HS-27A (cell line): Measurements from ENCODE around the gene PRPSAP1.
"Not testable (repeated sequence)": the region's sequence is repeated elsewhere in the genome, so short reads cannot be mapped to it uniquely, and the experiment has no call there.

Experiments
- DNase-seq: peaks from one replicate; pipeline ENCODE4 v3.0.0-alpha.2; 2012; ENCODE audit warnings: low read depth, missing footprints

The PRPSAP1 gene

DNA sequence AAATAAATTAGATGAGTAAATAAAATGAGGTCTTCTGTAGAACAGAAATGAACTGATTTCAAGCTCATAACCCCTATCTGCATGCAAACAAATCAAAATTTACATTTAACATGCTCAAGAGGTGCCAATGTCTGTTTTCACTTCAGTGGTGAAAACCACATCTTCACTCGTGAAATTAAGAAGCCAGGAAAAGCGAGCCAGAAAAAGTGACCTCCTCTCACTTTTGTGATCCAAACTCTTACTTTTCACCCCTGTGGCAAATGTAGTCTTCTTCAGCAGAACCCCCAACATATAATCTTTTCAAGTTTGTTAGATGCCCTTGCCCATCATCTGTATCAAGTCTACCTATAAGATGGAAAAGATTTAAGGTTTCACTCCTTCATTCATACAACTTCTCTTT is 36.2 kb downstream of the PRPSAP1 start:
- no peak for DNase-seq

DNA sequence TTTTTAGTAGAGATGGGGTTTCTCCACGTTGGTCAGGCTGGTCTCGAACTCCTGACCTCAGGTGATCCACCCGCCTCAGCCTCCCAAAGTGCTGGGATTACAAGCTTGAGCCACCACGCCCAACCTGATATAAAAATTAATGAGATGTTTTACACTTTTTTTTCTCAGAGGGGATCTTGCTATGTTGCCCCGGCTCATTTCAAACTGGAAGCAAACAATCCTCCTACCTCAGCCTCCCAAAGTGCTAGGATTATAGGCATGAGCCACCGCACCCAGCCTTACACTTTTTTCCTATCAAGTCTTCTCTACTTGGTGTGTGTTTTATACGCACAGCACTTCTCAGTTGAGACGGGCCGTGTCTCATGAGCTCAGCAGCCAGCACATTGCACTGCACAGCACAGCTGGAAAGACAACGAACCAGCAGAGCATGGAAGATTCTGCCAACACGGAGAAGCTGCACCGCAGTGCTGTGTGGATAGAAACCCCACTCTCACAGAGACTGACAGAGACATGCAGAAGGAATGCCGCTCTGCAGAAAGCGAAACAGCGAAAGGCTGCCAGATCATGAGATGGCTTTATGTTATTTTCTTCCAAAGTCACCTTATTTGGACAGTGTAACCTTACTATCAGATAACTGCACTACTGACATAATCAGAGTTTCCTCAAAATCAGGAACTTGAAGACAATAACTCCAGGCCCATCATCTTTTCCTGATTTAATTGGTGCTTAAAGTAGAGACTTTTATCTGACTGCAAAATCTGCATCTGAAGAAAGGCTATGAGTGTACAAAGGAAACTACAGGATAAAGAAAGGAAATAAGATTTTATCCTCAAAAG is 39.1 kb downstream of the PRPSAP1 start:
- DNase-seq, result no peak

DNA sequence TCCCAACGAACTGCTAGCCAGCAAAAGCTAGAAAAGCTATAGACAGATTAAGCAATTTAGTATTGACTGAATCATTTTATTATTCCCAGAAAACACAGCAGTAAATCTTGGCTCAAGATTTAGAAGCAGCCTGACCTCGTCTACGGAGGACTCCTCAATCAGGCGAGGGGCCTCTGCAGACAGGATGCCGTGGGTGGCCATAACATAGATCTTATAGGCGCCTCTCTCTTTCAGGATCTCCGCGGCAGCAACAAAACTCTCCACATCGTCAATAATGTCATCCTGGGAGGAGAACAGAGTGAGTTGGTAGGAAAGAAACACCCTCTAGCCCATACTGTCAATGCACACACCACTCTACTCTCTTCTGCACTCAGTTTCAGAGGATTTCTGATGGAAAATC is 41.0 kb downstream of the PRPSAP1 start:
- DNase-seq, result no peak

DNA sequence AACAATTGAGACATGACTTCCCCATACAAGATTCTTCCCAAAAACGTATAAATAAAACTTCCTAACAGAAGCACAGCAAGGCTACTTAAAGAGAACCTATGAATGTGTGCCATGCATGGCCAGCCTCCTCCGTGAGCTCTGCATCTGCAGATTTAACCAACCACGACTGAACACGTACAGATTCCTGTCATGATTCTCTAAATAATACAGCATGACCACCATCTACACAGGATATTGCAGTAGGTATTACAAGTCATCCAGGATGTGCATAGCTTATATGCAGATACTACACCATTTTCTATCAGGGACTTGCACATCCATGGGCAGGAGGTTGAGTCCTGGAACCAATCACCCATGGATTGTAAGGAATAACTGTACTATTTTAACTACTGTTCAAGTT is 44.3 kb downstream of the PRPSAP1 start:
- no peak for DNase-seq

DNA sequence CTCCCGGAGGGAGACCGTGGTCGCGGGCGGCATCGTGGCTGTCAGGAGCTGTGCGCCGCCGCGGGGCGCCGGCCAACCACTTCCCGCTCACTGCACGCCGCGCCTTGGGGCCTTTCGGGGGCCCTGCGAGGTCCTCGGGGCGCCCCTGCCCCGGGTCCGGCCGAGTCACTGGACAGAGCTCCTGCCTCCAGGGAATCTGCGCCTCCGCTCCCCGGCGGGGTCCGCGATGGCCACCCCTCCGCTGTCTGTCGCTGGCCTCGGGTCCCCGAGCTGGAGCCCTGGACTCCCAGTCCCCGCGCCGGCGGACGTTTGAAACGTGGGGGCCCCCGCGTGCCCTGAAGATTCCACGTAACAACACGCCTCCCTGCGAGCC is 45.8 kb downstream of the PRPSAP1 start, which contains the start of gene QRICH2:
Gene QRICH2, minus strand, starts transcription at position 311 of the 373 bp plus-strand sequence. Its CDS starts 278 bp downstream, at position 33.
- no peak for DNase-seq

DNA sequence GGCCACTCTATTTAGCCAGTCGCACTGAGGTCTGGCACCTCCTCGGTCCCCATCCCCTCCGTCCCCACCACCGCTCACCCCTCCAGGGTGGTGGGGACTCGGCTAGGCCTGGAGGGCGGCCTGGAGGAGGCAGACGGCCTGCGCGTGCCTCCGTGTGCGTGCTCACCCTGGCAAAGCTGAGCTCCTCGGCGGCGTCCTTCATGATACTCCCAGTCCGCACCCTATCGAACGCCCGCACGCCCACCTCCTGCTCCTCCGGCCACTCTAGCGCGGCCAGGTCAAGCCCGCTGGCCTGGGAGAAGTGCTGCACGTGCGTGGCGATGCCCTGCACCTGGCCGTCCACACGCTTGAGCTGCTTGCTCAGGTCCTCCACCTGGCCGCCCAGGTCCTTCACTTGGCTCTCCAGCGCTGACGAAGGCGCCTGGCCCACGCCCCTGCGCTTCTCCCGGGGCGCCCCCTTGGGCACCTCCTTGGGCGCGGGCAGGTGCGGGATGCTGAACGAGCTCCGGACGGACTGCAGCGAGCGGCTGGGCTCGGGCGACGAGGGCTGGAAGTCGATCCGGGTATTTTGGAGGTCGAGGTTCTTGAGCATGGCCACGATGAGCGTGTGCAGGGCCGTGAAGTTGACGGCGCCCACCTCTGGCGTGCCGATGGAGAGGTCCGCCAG is 46.3 kb downstream of the PRPSAP1 start:
- no peak for DNase-seq

DNA sequence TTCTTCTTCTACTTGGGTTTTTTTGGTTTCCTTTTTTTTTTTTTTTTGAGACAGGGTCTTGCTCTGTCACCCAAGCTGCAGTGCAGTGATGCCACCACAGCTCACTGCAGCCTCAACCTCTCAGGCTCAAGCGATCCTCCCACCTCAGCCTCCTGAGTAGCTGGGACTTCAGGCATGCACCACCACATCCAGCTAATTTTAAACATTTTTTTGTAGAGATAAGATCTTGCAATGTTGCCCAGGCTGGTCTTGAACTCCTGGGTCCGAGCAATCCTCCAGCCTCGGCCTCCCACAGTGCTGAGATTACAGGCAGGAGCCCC is 48.6 kb downstream of the PRPSAP1 start:
- DNase-seq, result not testable (repeated sequence)

DNA sequence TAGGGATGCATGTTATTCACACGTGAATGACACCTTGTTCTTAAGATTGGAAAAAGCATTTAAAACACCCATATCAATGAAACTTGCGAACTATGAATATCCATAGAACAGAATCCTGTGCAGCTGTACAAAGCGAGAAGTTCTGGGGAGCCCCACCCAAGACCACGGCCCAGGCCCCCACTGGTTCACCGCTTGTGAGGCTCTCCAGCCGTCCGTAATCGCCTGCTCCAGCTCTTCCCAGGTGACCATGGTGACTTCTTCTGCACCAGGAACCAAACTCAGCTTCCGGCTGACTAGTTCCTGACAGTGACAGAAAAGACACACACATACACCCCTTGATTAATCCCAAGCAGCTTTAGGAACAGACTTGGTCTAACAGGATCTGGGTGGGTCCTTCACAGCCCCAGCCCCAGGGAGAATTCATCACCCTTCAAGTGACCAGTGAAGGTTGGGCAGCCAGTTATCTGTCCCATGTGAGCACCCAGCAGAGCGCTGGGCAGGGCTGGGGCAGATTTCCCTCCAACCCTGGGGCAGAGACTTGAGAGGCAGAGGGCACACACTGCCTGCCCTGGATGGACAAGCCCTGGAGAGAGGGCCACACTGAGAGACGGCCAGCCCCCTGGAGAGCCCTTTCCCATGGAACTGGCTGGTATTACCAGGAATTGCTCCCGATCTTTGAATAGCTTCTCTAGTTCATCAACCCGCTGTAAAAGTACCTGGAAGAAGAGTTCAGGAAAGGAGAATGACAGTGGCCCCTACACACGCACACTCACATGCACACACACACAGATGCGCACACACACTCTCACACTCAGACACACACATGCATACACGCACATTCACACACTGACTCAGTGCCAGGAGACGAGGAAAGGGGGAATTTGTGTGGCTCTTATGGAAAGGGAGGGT is 49.2 kb downstream of the PRPSAP1 start:
- DNase-seq, result no peak

DNA sequence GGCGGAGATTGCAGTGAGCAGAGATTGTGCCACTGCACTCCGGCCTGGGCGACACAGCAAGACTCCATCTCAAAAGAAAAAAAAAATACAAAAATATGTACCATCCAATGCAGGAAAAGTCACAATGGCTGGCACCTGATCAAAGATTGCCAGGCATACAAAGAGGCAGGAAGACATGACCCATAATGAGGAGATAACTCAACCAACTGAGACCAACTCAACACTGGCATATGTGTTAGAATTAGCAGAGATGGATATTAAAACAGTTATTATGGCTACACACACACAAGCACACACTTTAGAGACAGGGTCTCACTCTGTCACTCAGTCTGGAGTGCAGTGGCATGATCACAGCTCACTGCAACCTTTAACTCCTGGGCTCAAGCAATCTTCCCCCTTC is 56.3 kb downstream of the PRPSAP1 start:
- no peak for DNase-seq

DNA sequence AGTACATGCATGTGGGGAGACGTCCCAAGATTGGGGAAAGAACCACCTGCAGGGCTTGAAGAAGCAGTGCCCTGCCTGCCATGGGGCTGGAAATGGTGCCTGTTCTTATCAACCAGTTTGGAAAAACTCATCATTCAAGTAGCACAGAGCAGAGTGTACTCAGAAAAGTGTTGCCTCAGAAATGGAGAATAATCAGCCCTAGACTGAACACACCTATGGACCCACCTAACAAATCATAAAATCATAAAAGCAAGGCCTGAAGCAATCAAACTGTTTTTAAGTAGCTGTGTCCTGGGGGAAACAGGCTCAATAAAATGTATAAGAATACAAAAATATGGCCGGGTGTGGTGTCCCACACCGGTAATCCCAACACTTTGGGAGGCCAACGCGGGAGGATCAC is 56.8 kb downstream of the PRPSAP1 start:
- DNase-seq, result no peak

DNA sequence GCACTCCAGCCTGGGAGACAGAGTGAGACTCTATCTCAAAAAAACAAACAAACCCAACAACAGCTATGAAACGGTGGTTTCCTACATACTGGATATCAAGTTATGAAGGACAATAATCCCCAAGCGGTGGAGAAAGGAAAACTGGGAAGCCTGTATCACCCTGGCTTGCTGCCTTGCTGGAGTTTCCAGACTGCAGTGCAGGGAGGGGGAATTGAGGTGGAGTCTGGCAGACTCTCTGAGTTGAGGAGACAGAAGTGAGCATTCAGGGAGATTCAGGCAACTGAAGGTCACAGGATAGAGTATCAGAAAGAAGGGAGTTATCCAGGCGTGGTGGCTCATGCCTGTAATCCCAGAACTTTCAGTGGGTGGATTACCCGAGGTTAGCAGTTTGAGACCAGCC is 57.5 kb downstream of the PRPSAP1 start:
- DNase-seq, result no peak

DNA sequence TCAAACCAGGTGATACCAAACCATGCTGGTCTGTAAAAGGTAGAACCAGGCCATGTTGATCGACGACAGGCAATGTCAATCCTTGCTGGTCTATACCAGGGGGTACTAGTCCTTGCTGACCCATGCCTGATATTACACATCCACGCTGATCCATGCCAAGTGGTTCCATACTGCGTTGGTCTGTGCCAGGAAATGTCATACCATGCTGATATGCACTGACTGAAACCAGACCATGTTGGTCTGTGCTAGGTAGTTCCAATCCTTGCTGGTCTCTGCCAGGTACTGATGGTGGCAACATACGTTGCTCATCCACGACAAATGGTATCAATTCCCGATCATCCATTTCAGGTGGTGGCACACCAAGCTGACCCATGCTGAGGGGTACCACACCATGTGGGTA is 60.6 kb downstream of the PRPSAP1 start:
- DNase-seq, result no peak

DNA sequence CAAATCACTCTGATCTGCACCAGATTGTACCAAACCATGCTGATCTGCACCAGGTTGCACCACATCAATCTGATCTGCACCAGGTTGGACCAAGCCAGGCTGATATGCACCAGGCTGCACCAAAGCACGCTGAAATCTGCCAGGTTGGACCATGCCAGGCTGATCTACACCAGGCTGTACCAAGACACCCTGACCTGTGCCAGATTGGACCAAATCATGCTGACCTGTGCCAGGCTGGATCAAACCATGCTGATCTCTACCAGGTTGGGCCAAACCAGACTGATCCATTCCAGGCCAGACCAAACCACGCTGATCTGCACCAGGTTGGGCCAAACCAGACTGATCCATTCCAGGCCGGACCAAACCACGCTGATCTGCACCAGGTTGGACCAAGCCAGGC is 61.1 kb downstream of the PRPSAP1 start:
- no peak for DNase-seq

DNA sequence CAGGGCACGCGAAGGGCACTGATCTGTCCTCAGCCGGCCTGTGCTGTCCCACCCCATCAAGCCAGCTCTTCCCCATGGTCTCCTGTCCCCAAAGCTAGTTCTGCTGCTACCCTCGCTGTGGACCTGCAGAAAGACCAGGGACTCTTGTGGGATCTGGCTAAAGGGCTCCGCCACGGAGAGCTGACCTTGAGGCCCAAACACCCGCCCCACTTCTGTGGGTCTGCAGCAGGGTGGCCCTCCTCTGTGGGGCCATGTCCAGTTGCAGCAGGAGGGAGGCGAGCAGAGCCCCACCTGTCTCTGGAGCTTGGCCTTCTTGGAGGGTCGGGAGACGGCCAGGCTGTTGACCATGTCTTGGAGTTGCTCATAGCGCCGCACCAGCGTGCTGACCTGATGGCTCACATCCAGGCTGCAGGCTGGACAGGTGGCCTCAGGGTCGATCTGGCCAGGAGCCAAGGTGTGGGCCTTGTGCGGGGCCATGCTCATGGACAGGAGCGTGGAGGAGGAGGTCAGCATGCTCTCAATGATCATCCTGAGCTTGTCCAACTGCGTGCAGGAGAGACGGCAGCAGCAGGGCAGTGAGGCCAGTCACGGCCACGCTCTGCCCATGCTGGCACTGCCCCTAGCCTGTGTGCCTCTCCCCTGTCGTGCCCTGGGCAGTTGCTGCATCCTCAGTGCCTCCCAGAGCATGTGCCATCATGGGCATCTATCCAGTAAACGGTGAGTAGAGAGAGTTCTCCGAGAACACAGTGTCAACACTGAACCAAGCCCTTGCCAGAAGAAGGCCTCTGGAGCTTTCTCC is 71.9 kb downstream of the PRPSAP1 start:
- DNase-seq, result no peak

DNA sequence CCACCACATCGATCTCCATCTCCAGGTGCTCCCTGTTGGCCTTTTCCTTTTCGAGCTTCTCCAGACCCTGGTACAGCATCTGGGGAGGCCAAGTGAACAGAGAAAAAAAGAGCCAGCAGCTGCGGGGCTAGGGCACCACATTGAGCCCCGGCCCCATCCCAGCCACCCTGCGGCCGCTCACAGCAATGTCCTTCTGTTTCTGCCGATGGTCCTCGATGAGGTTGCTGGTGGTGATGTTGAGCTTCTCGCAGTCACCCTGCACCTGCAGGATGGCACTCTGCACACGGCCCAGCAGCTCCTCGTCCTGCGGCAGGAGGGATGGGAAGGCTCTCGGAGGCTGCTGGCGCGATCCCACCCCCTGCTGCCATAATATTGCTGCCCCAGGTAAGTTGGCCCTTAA is 73.1 kb downstream of the PRPSAP1 start:
- no peak for DNase-seq

DNA sequence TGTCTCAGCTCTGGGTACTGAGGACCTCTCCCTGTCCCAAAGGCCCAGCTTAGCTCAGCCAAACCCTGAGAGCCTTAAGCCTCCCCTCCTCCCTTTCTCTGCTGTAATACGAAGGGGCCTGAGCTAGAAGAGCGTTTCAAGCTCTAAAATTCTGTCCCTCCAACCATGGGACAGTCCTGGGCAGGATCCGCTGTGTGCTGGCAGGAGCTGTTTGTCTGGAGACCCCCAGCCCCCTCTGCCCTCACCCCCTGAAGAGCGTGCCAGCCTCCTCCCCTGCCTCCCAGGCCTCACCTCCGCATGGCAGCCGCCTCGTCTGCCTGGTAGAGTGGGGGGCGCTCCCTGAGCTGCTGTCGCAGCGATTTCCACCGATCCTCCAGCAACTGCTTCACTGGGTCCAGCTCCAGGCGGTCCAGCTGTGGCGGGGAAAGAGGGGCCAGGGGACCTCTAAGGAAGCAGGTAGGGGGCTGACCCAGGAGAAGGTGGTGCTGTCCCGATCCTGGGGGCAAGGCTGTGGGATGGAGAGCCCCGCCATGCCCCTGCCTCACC is 73.9 kb downstream of the PRPSAP1 start:
- DNase-seq, result no peak

DNA sequence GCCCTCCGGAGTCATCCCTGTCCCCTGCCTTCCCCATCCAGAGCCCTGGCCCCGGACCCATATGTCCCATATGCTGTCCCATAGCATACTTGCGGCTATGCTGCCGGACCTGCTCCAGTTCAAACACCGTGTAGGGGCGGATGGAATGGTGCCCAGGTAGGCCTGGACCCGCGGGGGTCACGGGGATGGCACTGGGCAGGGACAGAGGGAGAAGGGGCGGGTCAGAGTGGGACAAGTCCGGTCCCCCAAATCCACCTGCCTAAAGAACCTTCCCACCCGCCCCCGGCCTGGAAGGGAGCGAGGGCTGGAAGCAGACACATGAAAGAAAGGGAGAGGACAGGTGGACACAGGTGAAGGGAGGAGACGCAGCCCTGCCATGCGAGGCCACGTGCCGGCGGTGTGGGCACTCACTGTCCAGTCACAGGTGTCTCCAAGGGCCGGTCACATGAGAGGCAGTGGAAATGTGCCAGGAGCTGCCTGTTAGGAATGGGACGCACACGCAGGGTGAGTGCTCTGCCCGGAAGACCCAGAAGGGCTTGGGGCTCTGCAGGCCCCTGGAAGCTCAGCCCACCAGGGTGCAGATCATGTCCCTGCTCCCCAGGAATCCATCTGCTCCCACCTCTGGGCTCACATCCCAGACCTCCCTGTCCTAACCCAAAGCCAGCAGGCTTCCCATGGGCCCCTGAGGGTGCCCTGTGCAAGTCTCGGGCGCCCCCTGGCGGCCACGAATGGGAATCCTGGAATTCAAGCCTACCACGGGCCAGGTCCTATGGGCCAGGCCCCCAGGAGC is 74.6 kb downstream of the PRPSAP1 start:
- DNase-seq, result peak; percentile 23

DNA sequence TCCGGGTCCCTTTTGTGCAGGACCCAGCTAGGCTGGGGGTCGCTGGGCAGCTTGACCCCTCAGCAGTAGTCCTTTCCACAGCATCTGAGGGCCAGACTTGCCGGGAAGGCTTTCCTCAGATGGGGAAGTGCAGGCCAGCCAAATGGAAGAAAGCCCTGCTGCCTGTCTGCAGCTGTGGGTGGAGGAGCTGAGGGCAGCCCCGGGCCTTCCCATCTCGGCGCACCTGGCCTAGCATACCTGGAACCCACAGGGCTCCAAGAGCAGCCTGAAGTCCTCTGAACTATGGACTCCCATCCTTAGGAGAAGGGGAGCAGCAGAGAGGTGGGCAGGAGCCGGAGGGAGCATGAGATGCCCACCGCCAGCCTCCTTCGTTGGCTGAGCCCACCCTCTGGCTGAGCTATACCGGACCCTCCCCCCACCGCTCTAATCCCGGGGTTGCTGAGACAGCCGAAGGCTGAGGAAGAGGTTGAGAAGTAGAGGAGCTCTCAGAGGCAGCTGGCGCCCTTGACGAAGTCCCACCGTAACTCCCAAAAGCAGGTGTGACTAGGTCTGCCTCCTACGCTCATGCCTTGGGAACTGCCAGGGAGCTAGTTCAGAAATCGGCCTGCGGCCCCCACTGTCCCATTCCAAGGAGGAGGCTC is 75.3 kb downstream of the PRPSAP1 start:
- DNase-seq, result no peak

DNA sequence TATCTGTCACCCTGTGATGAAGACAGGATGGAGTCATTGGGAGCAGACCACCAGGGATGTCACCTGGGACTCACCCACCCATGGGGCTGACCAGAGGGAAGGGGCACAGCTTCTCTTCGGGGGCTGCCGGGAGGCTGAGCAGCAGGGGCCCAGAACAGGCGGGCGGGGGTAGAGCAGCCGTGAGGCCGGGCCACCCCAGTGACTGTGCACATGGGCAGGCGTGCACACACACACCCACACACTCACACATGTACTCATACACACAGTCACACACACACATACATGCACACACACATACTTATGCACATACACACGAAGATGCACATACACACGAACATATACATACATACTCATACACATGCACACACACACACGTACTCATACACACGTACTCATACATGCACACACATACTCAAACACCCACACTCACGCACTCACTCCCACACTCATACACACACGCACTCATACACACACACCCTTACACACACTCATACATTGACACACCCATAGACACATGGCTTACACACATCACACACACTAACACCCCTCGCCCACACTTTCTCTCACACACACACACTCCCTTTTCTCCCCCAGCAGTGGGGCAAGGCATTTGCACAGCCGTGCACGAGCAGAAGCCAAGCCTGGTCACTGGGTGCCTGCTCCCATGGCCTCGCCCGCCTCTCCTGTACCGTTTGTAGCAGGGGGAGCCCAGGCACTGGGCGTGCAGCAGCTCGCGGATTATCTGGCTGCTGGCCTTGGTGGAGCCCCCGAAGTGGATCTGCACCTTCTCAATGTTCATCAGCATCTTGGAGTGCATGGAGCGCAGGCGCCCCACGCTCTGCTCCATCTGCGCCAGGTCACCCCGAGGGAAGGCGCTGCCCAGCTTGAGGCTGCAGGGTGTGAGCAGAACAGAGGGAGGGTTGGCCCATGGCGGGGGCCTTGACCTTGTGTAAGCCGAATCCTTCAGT is 76.1 kb downstream of the PRPSAP1 start:
- no peak for DNase-seq
